ENCODE measurements around the gene SLC24A3.

- TF ChIP-seq CTCF (IDR thresholded peaks at IDR 0.05) (no peak), EZH2 (IDR thresholded peaks at IDR 0.05) (no peak)
These were observed 24.1 kb downstream of the SLC24A3 start for GRCh38 chr20:19236371-19237055.
